T-cell (primary cell): ENCODE data around the gene PPIF. TPM values are rescaled to one million over a fixed set of nuclear protein-coding genes. Genes with fewer than 3 reads are reported as not detected.
A peak's percentile ranks its signal among the peaks of the same experiment; 100 is the strongest.

Experiments
- ATAC-seq, 4 experiments: fragments of 200-7000 bp in 3 of 4; fragments of 150-1000 bp in 1 of 4; cut with Tn5 transposase; replicated peaks in 1 of 4; 1 replicate in 3 of 4; 2 replicates in 1 of 4; pipeline ENCODE4 v1.10.0; 2021; ENCODE audit warnings: moderate library complexity in 3 of 4, mild to moderate bottlenecking in 2 of 4, moderate number of reproducible peaks in 1 of 4
- CTCF ChIA-PET, 2 donors: fragments of 300-600 bp; sonication (Branson Sonifier 250); formaldehyde crosslinking; loops; one replicate each; lab custom pipeline; 2022; ENCODE audit warnings: antibody characterized with exemption in 2 of 2; lab: Charles Lee
- POLR2A ChIA-PET, 2 donors: fragments of 300-600 bp; sonication (Branson Sonifier 250); formaldehyde crosslinking; loops; one replicate each; lab custom pipeline; 2022; ENCODE audit warnings: antibody characterized with exemption in 2 of 2; lab: Charles Lee
- DNase-seq, 35 experiments: peaks; one replicate each; pipeline versions ENCODE4 v3.0.0 to v3.0.0-alpha.2; 2013 to 2023
- H3K27ac ChIP-seq: one replicate; pipeline ENCODE4 v1.5.1; 2013; ENCODE audit warnings: low read length
- H3K27me3 ChIP-seq, 2 experiments: replicated peaks in 1 of 2; 1 replicate in 1 of 2; 2 replicates in 1 of 2; pipeline versions ENCODE4 v1.6.1 to v1.7.0; 2013; ENCODE audit warnings: low read length in 1 of 2, mixed read lengths in 1 of 2; ENCODE audit not compliant: control insufficient read depth in 2 of 2, insufficient read depth in 2 of 2; ENCODE audit errors: extremely low read depth in 1 of 2
- H3K36me3 ChIP-seq, 2 donors: 1 replicate in 1 of 2; 2 replicates in 1 of 2; pipeline versions ENCODE4 v1.6.1 to v1.7.0; 2013; ENCODE audit warnings: low read length in 1 of 2; ENCODE audit not compliant: control insufficient read depth in 2 of 2, insufficient read depth in 1 of 2; ENCODE audit errors: extremely low read depth in 1 of 2
- H3K4me1 ChIP-seq, 2 experiments: 1 replicate in 1 of 2; 2 replicates in 1 of 2; pipeline versions ENCODE4 v1.6.1 to v1.7.0; 2013; ENCODE audit warnings: low read length in 2 of 2, mixed read lengths in 1 of 2; ENCODE audit not compliant: insufficient read depth in 2 of 2, control insufficient read depth in 1 of 2; ENCODE audit errors: extremely low read depth in 1 of 2
- H3K4me3 ChIP-seq, 2 donors: 1 replicate in 1 of 2; 2 replicates in 1 of 2; pipeline versions ENCODE4 v1.5.1 to v1.7.0; 2013; ENCODE audit warnings: mild to moderate bottlenecking in 2 of 2, low read length in 1 of 2, moderate library complexity in 1 of 2; ENCODE audit not compliant: control insufficient read depth in 1 of 2; ENCODE audit errors: extremely low read depth in 1 of 2
- H3K9me3 ChIP-seq: 2 replicates; pipeline ENCODE4 v1.7.0; 2013
- H3K27ac Mint-ChIP-seq, 2 donors: one replicate each; pipeline ENCODE4 v1.8.0; 2020 to 2021; ENCODE audit warnings: mild to moderate bottlenecking in 2 of 2, mixed read lengths in 2 of 2
- H3K27me3 Mint-ChIP-seq, 2 donors: one replicate each; pipeline ENCODE4 v1.8.0; 2021 to 2022; ENCODE audit warnings: mixed read lengths in 2 of 2
- H3K36me3 Mint-ChIP-seq: one replicate; pipeline ENCODE4 v1.8.0; 2021; ENCODE audit warnings: mixed read lengths
- H3K4me1 Mint-ChIP-seq, 3 donors: one replicate each; pipeline ENCODE4 v1.8.0; 2020 to 2022; ENCODE audit warnings: mixed read lengths in 3 of 3, mild to moderate bottlenecking in 1 of 3
- H3K4me3 Mint-ChIP-seq, 3 donors: one replicate each; pipeline ENCODE4 v1.8.0; 2020 to 2022; ENCODE audit warnings: mild to moderate bottlenecking in 3 of 3, mixed read lengths in 3 of 3, moderate library complexity in 3 of 3
- H3K9me3 Mint-ChIP-seq, 3 donors: one replicate each; pipeline ENCODE4 v1.8.0; 2020 to 2022; ENCODE audit warnings: mixed read lengths in 3 of 3
- WGBS: methylation state at CpG from one replicate; pipeline ENCODE4 v1.1.5; 2013; ENCODE audit warnings: missing lambda C conversion rate; ENCODE audit not compliant: insufficient coverage; 5-methylcytosine and 5-hydroxymethylcytosine counted together
- total RNA-seq, 35 experiments: library from RNA in 6 of 35; stranded (reverse) in 6 of 35; fragments of 120-200 nt in 1 of 35; gene quantifications; one replicate each; pipeline versions ENCODE4 v1.2.1 to v1.2.4 and lab custom pipeline; 2013 to 2026

PPIF gene
- total RNA-seq, 5 donors from 2014 or later (not counting 1 experiment from before 2014, with no cell fraction given), result 25.6 to 36.2 (median 31.3) TPM

- Mint-ChIP-seq H3K4me1 (no peaks in the 10 kb centered on the region), H3K9me3 (no peaks in the 10 kb centered on the region), H3K36me3 (no peaks in the 10 kb centered on the region), H3K27me3 (peaks cover 0 to 2% of the 10 kb centered on the region in 2 donors), H3K27ac (no peak overlapping the region), H3K4me3 (no peak overlapping the region)
- no peaks in the 10 kb centered on the region for H3K36me3 ChIP-seq
- ATAC-seq (no peak), DNase-seq (no peak)
- no peaks in the 10 kb centered on the region for H3K4me1 ChIP-seq
- H3K27me3 ChIP-seq, result no peaks in the 10 kb centered on the region
- CTCF ChIA-PET, result no interaction called here
- no peak overlapping the region for H3K27ac ChIP-seq
- POLR2A ChIA-PET, result no interaction called here
- WGBS, result 83% methylated on average over 3 of the region's 4 CpGs
- no peak overlapping the region for H3K4me3 ChIP-seq
- no peaks in the 10 kb centered on the region for H3K9me3 ChIP-seq
Observed at GRCh38 chr10:79398642-79399041, 51.4 kb downstream of the PPIF start.

GRCh38 chr10:79399223-79399831 is 52.1 kb downstream of the PPIF start:
- no peaks in the 10 kb centered on the region for H3K36me3 Mint-ChIP-seq
- Histone ChIP-seq H3K4me3 (no peak overlapping the region), H3K27me3 (no peaks in the 10 kb centered on the region), H3K9me3 (no peaks in the 10 kb centered on the region), H3K36me3 (no peaks in the 10 kb centered on the region), H3K27ac (no peak overlapping the region), H3K4me1 (no peaks in the 10 kb centered on the region)
- ChIA-PET CTCF (interaction anchor here in 1 of 2 donors (0.7 kb wide), 1 partner anchor 78 kb away, joined by 3 read pairs; no protein-coding TSS in a partner anchor), POLR2A (no interaction called here)
- no peaks in the 10 kb centered on the region for H3K9me3 Mint-ChIP-seq
- WGBS, result 55% methylated on average over 4 of the region's 15 CpGs
- H3K27me3 Mint-ChIP-seq, result peaks cover 0 to 2% of the 10 kb centered on the region in 2 donors
- no peaks in the 10 kb centered on the region for H3K4me1 Mint-ChIP-seq
- no peak overlapping the region for H3K4me3 Mint-ChIP-seq
- ATAC-seq (peak in 1 of 4 experiments; percentile 38), DNase-seq (no peak)
- H3K27ac Mint-ChIP-seq, result no peak overlapping the region

DNA sequence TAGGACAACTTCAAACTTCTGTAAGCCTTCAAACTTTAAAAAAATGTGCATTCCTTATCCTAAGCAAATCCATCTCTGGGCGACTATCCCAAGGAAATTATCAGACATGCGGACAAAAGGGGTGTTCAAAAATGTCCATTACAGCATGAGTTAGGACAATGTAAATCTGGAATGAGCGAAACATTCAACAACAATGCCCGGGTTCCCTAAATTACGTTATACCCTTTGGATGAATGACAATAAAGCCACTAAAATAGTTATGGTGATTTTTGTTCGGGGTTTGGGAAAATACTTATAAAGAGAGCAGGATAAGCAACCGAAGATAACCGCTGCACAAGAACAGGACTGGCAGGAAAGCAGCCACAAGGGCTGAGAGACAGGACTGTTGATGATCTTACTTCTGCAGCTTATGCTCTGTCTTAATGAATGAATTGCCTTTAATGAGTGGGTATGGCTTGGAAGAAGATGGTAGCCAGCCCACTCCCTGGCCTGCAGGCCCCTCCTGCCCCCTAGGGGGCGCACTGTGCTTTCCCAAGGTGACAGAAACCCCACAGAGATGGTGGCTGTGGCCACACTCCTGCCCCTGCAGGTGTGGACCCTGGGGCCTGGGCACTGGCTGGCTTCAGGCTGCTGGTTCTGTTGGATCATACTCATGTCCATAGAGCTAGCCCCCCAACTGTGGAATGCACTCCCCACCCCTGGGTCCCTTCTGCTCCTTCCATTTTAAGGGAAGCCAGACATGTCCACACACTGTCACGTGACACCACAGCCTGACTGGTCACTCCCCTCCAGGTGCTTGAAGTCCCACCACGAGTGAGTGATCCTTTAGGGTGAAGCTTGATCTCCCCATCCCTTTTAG is 53.1 kb downstream of the PPIF start:
- WGBS, result 84% methylated on average over 9 of the region's 11 CpGs
- no peak overlapping the region for H3K27ac Mint-ChIP-seq
- H3K4me3 ChIP-seq, result no peak overlapping the region
- peaks cover 0 to 3% of the 10 kb centered on the region in 2 donors for H3K27me3 Mint-ChIP-seq
- no peaks in the 10 kb centered on the region for H3K9me3 ChIP-seq
- CTCF ChIA-PET, result no interaction called here
- no peaks in the 10 kb centered on the region for H3K36me3 ChIP-seq
- peaks cover 0 to 2% of the 10 kb centered on the region in 2 experiments for H3K27me3 ChIP-seq
- H3K4me1 ChIP-seq, result no peaks in the 10 kb centered on the region
- DNase-seq (peak in 22 of 35 experiments; percentile 8 to 53 (median 24)), ATAC-seq (peak in 3 of 4 experiments; percentile 41 to 61 (median 43))
- H3K4me1 Mint-ChIP-seq, result no peaks in the 10 kb centered on the region
- POLR2A ChIA-PET, result no interaction called here
- no peaks in the 10 kb centered on the region for H3K36me3 Mint-ChIP-seq
- no peak overlapping the region for H3K4me3 Mint-ChIP-seq
- H3K27ac ChIP-seq, result no peak overlapping the region
- H3K9me3 Mint-ChIP-seq, result no peaks in the 10 kb centered on the region

- ATAC-seq, result no peak
- Histone ChIP-seq H3K4me1 (no peaks in the 10 kb centered on the region), H3K36me3 (no peaks in the 10 kb centered on the region), H3K27ac (no peak overlapping the region), H3K9me3 (no peaks in the 10 kb centered on the region), H3K4me3 (no peak overlapping the region), H3K27me3 (peaks cover 0 to 2% of the 10 kb centered on the region in 2 experiments)
- no peak overlapping the region for H3K27ac Mint-ChIP-seq
- H3K36me3 Mint-ChIP-seq, result no peaks in the 10 kb centered on the region
- H3K9me3 Mint-ChIP-seq, result no peaks in the 10 kb centered on the region
- ChIA-PET POLR2A (no interaction called here), CTCF (no interaction called here)
- DNase-seq, result no peak
- no peaks in the 10 kb centered on the region for H3K4me1 Mint-ChIP-seq
- 89% methylated on average over 21 of the region's 23 CpGs for WGBS
- H3K27me3 Mint-ChIP-seq, result peaks cover 0 to 3% of the 10 kb centered on the region in 2 donors
- no peak overlapping the region for H3K4me3 Mint-ChIP-seq
Observed at GRCh38 chr10:79401015-79401921, 54.0 kb downstream of the PPIF start.

DNA sequence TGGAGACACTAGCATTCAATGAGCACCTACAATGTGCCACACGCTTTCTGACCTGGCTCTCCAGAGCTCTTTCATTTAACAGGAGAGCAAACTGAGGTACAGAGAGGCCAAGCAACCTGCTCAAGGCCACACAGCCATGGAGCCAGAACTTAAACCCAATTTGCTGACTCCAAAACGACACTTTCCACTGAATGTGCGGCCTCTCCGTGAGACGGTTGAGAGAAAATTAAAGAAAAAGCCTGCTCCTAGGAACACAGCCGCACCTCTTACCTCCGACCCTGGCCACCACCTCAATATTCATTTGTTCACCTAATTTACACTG is 55.3 kb downstream of the PPIF start:
- ChIA-PET CTCF (no interaction called here), POLR2A (no interaction called here)
- no peak for DNase-seq
- 95% methylated on average over 7 of the region's 7 CpGs for WGBS
- Histone ChIP-seq H3K4me3 (no peak overlapping the region), H3K4me1 (no peaks in the 10 kb centered on the region), H3K36me3 (no peaks in the 10 kb centered on the region), H3K27me3 (peaks cover 0 to 2% of the 10 kb centered on the region in 2 experiments), H3K9me3 (no peaks in the 10 kb centered on the region), H3K27ac (no peak overlapping the region)
- Mint-ChIP-seq H3K4me1 (no peaks in the 10 kb centered on the region), H3K36me3 (no peaks in the 10 kb centered on the region), H3K9me3 (no peaks in the 10 kb centered on the region), H3K27ac (no peak overlapping the region), H3K27me3 (peaks cover 0 to 3% of the 10 kb centered on the region in 2 donors), H3K4me3 (no peak overlapping the region)
- no peak for ATAC-seq

GRCh38 chr10:79402951-79403350 is 55.7 kb downstream of the PPIF start:
- Mint-ChIP-seq H3K27me3 (peaks cover 0 to 3% of the 10 kb centered on the region in 2 donors), H3K4me3 (no peak overlapping the region), H3K27ac (no peak overlapping the region), H3K4me1 (no peaks in the 10 kb centered on the region), H3K9me3 (no peaks in the 10 kb centered on the region), H3K36me3 (no peaks in the 10 kb centered on the region)
- Histone ChIP-seq H3K36me3 (no peaks in the 10 kb centered on the region), H3K27me3 (peaks cover 0 to 2% of the 10 kb centered on the region in 2 experiments), H3K9me3 (no peaks in the 10 kb centered on the region), H3K4me3 (no peak overlapping the region), H3K4me1 (no peaks in the 10 kb centered on the region), H3K27ac (no peak overlapping the region)
- CTCF ChIA-PET, result no interaction called here
- ATAC-seq (no peak), DNase-seq (no peak)
- WGBS, result 74% methylated on average over 8 of the region's 8 CpGs
- POLR2A ChIA-PET, result no interaction called here
